Activated T-cell treated with anti-CD3 and anti-CD28 coated beads for 1 hour (primary cell): ENCODE measurements around the gene CATSPER3.

Experiments
- DNase-seq: peaks from one replicate; pipeline ENCODE4 v3.0.0-alpha.2; 2020; ENCODE audit warnings: low read depth

The CATSPER3 gene

GRCh38 chr5:135029477-135030122 is 61.9 kb downstream of the CATSPER3 start:
- no peak for DNase-seq

GRCh38 chr5:135030123-135030955 is 62.6 kb downstream of the CATSPER3 start:
- no peak for DNase-seq

GRCh38 chr5:135030956-135031812 is 63.5 kb downstream of the CATSPER3 start:
- no peak for DNase-seq

- DNase-seq, result no peak
These were observed 64.3 kb downstream of the CATSPER3 start for GRCh38 chr5:135031813-135032694.

GRCh38 chr5:135032695-135032998 is 64.9 kb downstream of the CATSPER3 start:
- no peak for DNase-seq

GRCh38 chr5:135032999-135033861 is 65.5 kb downstream of the CATSPER3 start:
- DNase-seq, result no peak

- DNase-seq, result no peak
These were observed 66.2 kb downstream of the CATSPER3 start, which contains the start of gene PITX1 for GRCh38 chr5:135033901-135034235. TSS of gene PITX1 (minus strand) at chr5:135034228. CDS start at chr5:135033881, 347 bp downstream.

- no peak for DNase-seq
These were observed 66.7 kb downstream of the CATSPER3 start for GRCh38 chr5:135034236-135034962.

- DNase-seq, result no peak
These were observed 67.4 kb downstream of the CATSPER3 start for GRCh38 chr5:135034963-135035677.

GRCh38 chr5:135035678-135036030 is 67.9 kb downstream of the CATSPER3 start:
- DNase-seq, result no peak

GRCh38 chr5:135036405-135036804 is 68.7 kb downstream of the CATSPER3 start:
- DNase-seq, result no peak

GRCh38 chr5:135037519-135038204 is 70.0 kb downstream of the CATSPER3 start:
- DNase-seq, result no peak

- DNase-seq, result no peak
These were observed 70.6 kb downstream of the CATSPER3 start for GRCh38 chr5:135038205-135038812.

GRCh38 chr5:135038813-135039270 is 71.1 kb downstream of the CATSPER3 start:
- DNase-seq, result no peak

- DNase-seq, result no peak
These were observed 71.7 kb downstream of the CATSPER3 start for GRCh38 chr5:135039271-135040033.

GRCh38 chr5:135040034-135040332 is 72.3 kb downstream of the CATSPER3 start:
- DNase-seq, result no peak

- no peak for DNase-seq
These were observed 72.8 kb downstream of the CATSPER3 start for GRCh38 chr5:135040333-135041144.
